HEK293 (cell line): ENCODE data around the gene OR6C4.
"Not testable (repeated sequence)": the region's sequence is repeated elsewhere in the genome, so short reads cannot be mapped to it uniquely, and the experiment has no call there.

Experiments used
- CTCF ChIA-PET: fragments of 350-600 bp; formaldehyde crosslinking; extraction: SDS; loops from one replicate; lab custom pipeline; 2021; ENCODE audit warnings: antibody characterized with exemption; lab: Yijun Ruan, JAX
- POLR2A ChIA-PET: fragments of 300-600 bp; formaldehyde crosslinking; extraction: SDS; loops from one replicate; lab custom pipeline; 2020; ENCODE audit warnings: antibody characterized with exemption, inconsistent platforms; lab: Yijun Ruan, JAX
- H3K27ac ChIP-seq: fragments of 200-500 bp; sonication (Bioruptor generic); 2 replicates; pipeline ENCODE4 v1.5.1; 2014; ENCODE audit warnings: low read depth, low read length, control low read depth, inconsistent platforms; ENCODE audit errors: extremely low read depth
- H3K36me3 ChIP-seq, 2 experiments: fragments of 200-500 bp in 1 of 2; sonication (Bioruptor generic) in 1 of 2; 1 replicate in 1 of 2; 2 replicates in 1 of 2; pipeline ENCODE4 v1.5.1; 2014 to 2017; ENCODE audit warnings: inconsistent platforms in 2 of 2, low read length in 2 of 2; ENCODE audit not compliant: control insufficient read depth in 2 of 2, insufficient read depth in 1 of 2
- H3K4me1 ChIP-seq: fragments of 200-500 bp; sonication (Bioruptor generic); 2 replicates; pipeline ENCODE4 v1.5.1; 2014; ENCODE audit warnings: mild to moderate bottlenecking, low read length, inconsistent platforms; ENCODE audit not compliant: control insufficient read depth, insufficient read depth
- H3K4me3 ChIP-seq: 2 replicates; pipeline ENCODE4 v1.5.1; 2011; ENCODE audit warnings: low read depth, mild to moderate bottlenecking, control low read depth, low read length, moderate library complexity
- H3K9me3 ChIP-seq: fragments of 200-500 bp; sonication (Bioruptor generic); 2 replicates; pipeline ENCODE4 v1.5.1; 2014; ENCODE audit warnings: low read depth, low read length, inconsistent platforms; ENCODE audit not compliant: control insufficient read depth, insufficient read depth
- GLIS2 ChIP-seq: fragments of 450-650 bp; formaldehyde crosslinking; IDR thresholded peaks from 2 replicates; pipeline ENCODE4 v1.5.1; 2016; ENCODE audit warnings: missing biosample characterization, missing genetic modification characterization
- MYNN ChIP-seq: fragments of 450-650 bp; formaldehyde crosslinking; IDR thresholded peaks from 2 replicates; pipeline ENCODE4 v1.5.1; 2016; ENCODE audit warnings: missing biosample characterization, missing genetic modification characterization, borderline replicate concordance
- OSR2 ChIP-seq: fragments of 450-650 bp; formaldehyde crosslinking; IDR thresholded peaks from 2 replicates; pipeline ENCODE4 v1.5.1; 2016; ENCODE audit warnings: missing biosample characterization, missing genetic modification characterization
- SALL2 ChIP-seq: fragments of 450-650 bp; formaldehyde crosslinking; IDR thresholded peaks from 2 replicates; pipeline ENCODE4 v1.5.0; 2017; ENCODE audit warnings: missing biosample characterization, mild to moderate bottlenecking, missing genetic modification characterization, borderline replicate concordance
- ZBTB17 ChIP-seq: fragments of 450-650 bp; formaldehyde crosslinking; IDR thresholded peaks from 2 replicates; pipeline ENCODE4 v1.5.1; 2016; ENCODE audit warnings: missing biosample characterization, missing genetic modification characterization
- ZBTB8A ChIP-seq: fragments of 450-650 bp; formaldehyde crosslinking; IDR thresholded peaks from 2 replicates; pipeline ENCODE4 v1.5.1; 2016; ENCODE audit warnings: missing biosample characterization, missing genetic modification characterization
- ZIC2 ChIP-seq: fragments of 450-650 bp; formaldehyde crosslinking; IDR thresholded peaks from 2 replicates; pipeline ENCODE4 v1.5.1; 2016; ENCODE audit warnings: missing biosample characterization, missing genetic modification characterization
- ZNF10 ChIP-seq: fragments of 450-650 bp; formaldehyde crosslinking; IDR thresholded peaks from 2 replicates; pipeline ENCODE4 v1.5.1; 2017; ENCODE audit warnings: missing biosample characterization, missing genetic modification characterization
- ZNF112 ChIP-seq: fragments of 450-650 bp; formaldehyde crosslinking; IDR thresholded peaks from 2 replicates; pipeline ENCODE4 v1.5.0; 2017; ENCODE audit warnings: missing biosample characterization, missing genetic modification characterization
- ZNF121 ChIP-seq: fragments of 450-650 bp; formaldehyde crosslinking; IDR thresholded peaks from 2 replicates; pipeline ENCODE4 v1.5.1; 2016; ENCODE audit warnings: missing biosample characterization, missing genetic modification characterization
- ZNF138 ChIP-seq: fragments of 450-650 bp; formaldehyde crosslinking; IDR thresholded peaks from 2 replicates; pipeline ENCODE4 v1.5.1; 2016; ENCODE audit warnings: missing biosample characterization, missing genetic modification characterization, borderline replicate concordance
- ZNF18 ChIP-seq: fragments of 450-650 bp; formaldehyde crosslinking; IDR thresholded peaks from 2 replicates; pipeline ENCODE4 v1.5.1; 2016; ENCODE audit warnings: missing biosample characterization, missing genetic modification characterization
- ZNF549 ChIP-seq: fragments of 450-650 bp; IDR thresholded peaks from 2 replicates; pipeline ENCODE4 v1.5.1; 2018; ENCODE audit warnings: missing biosample characterization, missing genetic modification characterization, mild to moderate bottlenecking, inconsistent platforms, moderate library complexity
- ZNF558 ChIP-seq: fragments of 450-650 bp; formaldehyde crosslinking; IDR thresholded peaks from 2 replicates; pipeline ENCODE4 v1.5.1; 2016; ENCODE audit warnings: missing biosample characterization, missing genetic modification characterization
- ZNF76 ChIP-seq: fragments of 450-650 bp; formaldehyde crosslinking; IDR thresholded peaks from 2 replicates; pipeline ENCODE4; 2016; ENCODE audit warnings: low read depth, missing biosample characterization, missing genetic modification characterization, borderline replicate concordance
- ZNF785 ChIP-seq: fragments of 450-650 bp; formaldehyde crosslinking; IDR thresholded peaks from 2 replicates; pipeline ENCODE4 v1.5.1; 2016; ENCODE audit warnings: missing biosample characterization, missing genetic modification characterization
- ZNF791 ChIP-seq: fragments of 450-650 bp; formaldehyde crosslinking; IDR thresholded peaks from 2 replicates; pipeline ENCODE4 v1.5.1; 2016; ENCODE audit warnings: missing biosample characterization, missing genetic modification characterization
- ZNF830 ChIP-seq: fragments of 450-650 bp; IDR thresholded peaks from 2 replicates; pipeline ENCODE4 v1.5.0; 2018; ENCODE audit warnings: missing biosample characterization, missing genetic modification characterization, low read depth, mild to moderate bottlenecking, moderate library complexity
- TF ChIP-seq, protein P1 (sequence below): fragments of 450-650 bp; formaldehyde crosslinking; IDR thresholded peaks from 2 replicates; pipeline ENCODE4 v1.5.1; 2016; ENCODE audit warnings: missing biosample characterization, missing genetic modification characterization
- TF ChIP-seq, protein P2 (sequence below): fragments of 450-650 bp; formaldehyde crosslinking; IDR thresholded peaks from 2 replicates; pipeline ENCODE4 v1.5.1; 2016; ENCODE audit warnings: missing biosample characterization, missing genetic modification characterization
- TF ChIP-seq, protein P3 (sequence below): fragments of 450-650 bp; formaldehyde crosslinking; IDR thresholded peaks from 2 replicates; pipeline ENCODE4 v1.5.1; 2016; ENCODE audit warnings: missing biosample characterization, missing genetic modification characterization

Gene OR6C4

GRCh38 chr12:55515696-55516095 lies 33.7 kb upstream of the OR6C4 start (continued):
- TF ChIP-seq, protein P1, sequence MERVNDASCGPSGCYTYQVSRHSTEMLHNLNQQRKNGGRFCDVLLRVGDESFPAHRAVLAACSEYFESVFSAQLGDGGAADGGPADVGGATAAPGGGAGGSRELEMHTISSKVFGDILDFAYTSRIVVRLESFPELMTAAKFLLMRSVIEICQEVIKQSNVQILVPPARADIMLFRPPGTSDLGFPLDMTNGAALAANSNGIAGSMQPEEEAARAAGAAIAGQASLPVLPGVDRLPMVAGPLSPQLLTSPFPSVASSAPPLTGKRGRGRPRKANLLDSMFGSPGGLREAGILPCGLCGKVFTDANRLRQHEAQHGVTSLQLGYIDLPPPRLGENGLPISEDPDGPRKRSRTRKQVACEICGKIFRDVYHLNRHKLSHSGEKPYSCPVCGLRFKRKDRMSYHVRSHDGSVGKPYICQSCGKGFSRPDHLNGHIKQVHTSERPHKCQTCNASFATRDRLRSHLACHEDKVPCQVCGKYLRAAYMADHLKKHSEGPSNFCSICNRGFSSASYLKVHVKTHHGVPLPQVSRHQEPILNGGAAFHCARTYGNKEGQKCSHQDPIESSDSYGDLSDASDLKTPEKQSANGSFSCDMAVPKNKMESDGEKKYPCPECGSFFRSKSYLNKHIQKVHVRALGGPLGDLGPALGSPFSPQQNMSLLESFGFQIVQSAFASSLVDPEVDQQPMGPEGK (tag by site-specific recombination) = no peak
- no peak for TF ChIP-seq OSR2 (tag by site-specific recombination)
- TF ChIP-seq, protein P2, sequence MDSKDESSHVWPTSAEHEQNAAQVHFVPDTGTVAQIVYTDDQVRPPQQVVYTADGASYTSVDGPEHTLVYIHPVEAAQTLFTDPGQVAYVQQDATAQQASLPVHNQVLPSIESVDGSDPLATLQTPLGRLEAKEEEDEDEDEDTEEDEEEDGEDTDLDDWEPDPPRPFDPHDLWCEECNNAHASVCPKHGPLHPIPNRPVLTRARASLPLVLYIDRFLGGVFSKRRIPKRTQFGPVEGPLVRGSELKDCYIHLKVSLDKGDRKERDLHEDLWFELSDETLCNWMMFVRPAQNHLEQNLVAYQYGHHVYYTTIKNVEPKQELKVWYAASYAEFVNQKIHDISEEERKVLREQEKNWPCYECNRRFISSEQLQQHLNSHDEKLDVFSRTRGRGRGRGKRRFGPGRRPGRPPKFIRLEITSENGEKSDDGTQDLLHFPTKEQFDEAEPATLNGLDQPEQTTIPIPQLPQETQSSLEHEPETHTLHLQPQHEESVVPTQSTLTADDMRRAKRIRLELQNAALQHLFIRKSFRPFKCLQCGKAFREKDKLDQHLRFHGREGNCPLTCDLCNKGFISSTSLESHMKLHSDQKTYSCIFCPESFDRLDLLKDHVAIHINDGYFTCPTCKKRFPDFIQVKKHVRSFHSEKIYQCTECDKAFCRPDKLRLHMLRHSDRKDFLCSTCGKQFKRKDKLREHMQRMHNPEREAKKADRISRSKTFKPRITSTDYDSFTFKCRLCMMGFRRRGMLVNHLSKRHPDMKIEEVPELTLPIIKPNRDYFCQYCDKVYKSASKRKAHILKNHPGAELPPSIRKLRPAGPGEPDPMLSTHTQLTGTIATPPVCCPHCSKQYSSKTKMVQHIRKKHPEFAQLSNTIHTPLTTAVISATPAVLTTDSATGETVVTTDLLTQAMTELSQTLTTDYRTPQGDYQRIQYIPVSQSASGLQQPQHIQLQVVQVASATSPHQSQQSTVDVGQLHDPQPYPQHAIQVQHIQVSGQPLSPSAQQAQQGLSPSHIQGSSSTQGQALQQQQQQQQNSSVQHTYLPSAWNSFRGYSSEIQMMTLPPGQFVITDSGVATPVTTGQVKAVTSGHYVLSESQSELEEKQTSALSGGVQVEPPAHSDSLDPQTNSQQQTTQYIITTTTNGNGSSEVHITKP (tag by site-specific recombination) = no peak
- no peak for TF ChIP-seq ZNF549 (tag by site-specific recombination)
- no peak for TF ChIP-seq ZNF558 (tag by site-specific recombination)

DNA sequence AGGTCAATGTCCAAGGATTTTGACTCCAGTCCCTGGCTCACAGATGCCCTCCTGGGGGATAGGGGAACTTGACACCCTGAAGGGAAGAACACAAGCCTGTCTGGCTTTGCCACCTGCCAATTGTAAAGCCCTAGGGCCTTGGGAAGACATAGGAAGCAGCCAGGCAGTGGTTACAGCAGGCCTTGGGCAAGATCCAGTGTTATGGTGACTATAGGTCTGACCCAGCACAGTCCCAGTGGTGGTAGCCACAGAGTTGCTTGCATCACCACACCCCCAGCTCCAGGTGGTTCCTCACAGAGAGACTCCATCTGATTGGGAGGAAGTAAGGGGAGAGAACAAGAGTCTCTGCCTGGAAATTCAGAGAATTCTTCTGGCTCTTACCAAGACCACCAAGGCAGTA lies 33.0 kb upstream of the OR6C4 start:
- no peaks in the 10 kb centered on the region for H3K36me3 ChIP-seq
- ChIA-PET CTCF (no interaction called here), POLR2A (no interaction called here)
- H3K27ac ChIP-seq = no peak overlapping the region
- H3K4me3 ChIP-seq = no peak overlapping the region
- H3K4me1 ChIP-seq = no peaks in the 10 kb centered on the region
- H3K9me3 ChIP-seq = no peaks in the 10 kb centered on the region
- TF ChIP-seq MYNN (tag by site-specific recombination) (no peak), ZBTB17 (tag by site-specific recombination) (no peak), ZNF112 (tag by site-specific recombination) (no peak), SALL2 (no peak), ZNF830 (tag by site-specific recombination) (no peak), ZNF791 (no peak), ZNF138 (no peak), ZNF785 (no peak), ZIC2 (tag by site-specific recombination) (no peak), ZNF121 (no peak), ZNF10 (tag by site-specific recombination) (no peak), ZBTB8A (tag by site-specific recombination) (no peak), ZNF76 (no peak), ZNF18 (no peak), GLIS2 (tag by site-specific recombination) (no peak)
- TF ChIP-seq, protein P3, sequence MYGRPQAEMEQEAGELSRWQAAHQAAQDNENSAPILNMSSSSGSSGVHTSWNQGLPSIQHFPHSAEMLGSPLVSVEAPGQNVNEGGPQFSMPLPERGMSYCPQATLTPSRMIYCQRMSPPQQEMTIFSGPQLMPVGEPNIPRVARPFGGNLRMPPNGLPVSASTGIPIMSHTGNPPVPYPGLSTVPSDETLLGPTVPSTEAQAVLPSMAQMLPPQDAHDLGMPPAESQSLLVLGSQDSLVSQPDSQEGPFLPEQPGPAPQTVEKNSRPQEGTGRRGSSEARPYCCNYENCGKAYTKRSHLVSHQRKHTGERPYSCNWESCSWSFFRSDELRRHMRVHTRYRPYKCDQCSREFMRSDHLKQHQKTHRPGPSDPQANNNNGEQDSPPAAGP (tag by site-specific recombination) = no peak

DNA sequence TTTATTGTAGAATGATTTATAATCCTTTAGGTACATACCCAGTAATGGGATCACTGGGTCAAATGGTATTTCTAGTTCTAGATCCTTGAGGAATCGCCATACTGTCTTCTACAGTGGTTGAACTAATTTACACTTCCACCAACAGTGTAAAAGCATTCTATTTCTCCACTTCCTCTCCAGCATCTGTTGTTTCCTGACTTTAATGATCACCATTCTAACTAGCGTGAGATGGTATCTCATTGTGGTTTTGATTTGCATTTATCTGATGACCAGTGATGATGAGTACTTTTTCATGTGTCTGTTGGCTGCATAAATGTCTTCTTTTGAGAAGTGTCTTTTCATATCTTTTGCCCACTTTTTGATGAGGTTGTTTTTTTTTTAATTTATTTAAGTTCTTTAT lies 1.2 kb upstream of the OR6C4 start:
- H3K4me3 ChIP-seq, H3K36me3 ChIP-seq, H3K4me1 ChIP-seq, POLR2A ChIA-PET, CTCF ChIA-PET, H3K27ac ChIP-seq, H3K9me3 ChIP-seq: not testable (repeated sequence)
